ENCODE data around the gene COL6A2. TPM values are rescaled to one million over a fixed set of nuclear protein-coding genes. Genes with fewer than 3 reads are reported as not detected.

The COL6A2 gene
- total and polyA plus RNA-seq, 2 of the 4 experiments (the other 2 are of a cell fraction) = 208 to 1,065 TPM

- no peak overlapping the region for H3K14ac ChIP-seq (replicated peaks; ENCODE audit: low read depth, low read length)
- ChIA-PET CTCF (no interaction called here), POLR2A (ENCODE audit: unreplicated experiment) (no interaction called here)
- BruUV-seq (replicated peaks) = no TSS peak
- intact Hi-C loops (cut with micrococcal nuclease) (no loop called here), in situ Hi-C loops (cut with MboI; ENCODE audit: low sequenced_read_pairs) (no loop called here), dilution Hi-C loops (cut with HindIII; ENCODE audit: low sequenced_read_pairs, unreplicated experiment) (no loop called here)
- no peak overlapping the region for H3K4ac ChIP-seq (ENCODE audit: low read depth, low read length)
- no peak overlapping the region for H4K91ac ChIP-seq (ENCODE audit: insufficient read depth, low read depth, low read length)
- H3K27ac ChIP-seq (ENCODE audit: insufficient read depth, low read length) = no peak overlapping the region
- H3K27me3 ChIP-seq (ENCODE audit: control insufficient read depth, insufficient read depth, low read length) = no peaks in the 10 kb centered on the region
- H4K5ac ChIP-seq (ENCODE audit: low read depth, low read length) = no peak overlapping the region
- H3K9me1 ChIP-seq (ENCODE audit: insufficient read depth, low read length) = no peaks in the 10 kb centered on the region
- no peak overlapping the region for H3K9ac ChIP-seq (ENCODE audit: low read depth, low read length)
- H4K20me1 ChIP-seq (ENCODE audit: insufficient read depth, low read length) = no peaks in the 10 kb centered on the region
- H3K23ac ChIP-seq (ENCODE audit: low read depth, low read length) = no peak overlapping the region
- TF ChIP-seq NFE2L2 (IDR thresholded peaks at IDR 0.05; ENCODE audit: low read depth, low read length) (no peak), SMC3 (IDR thresholded peaks at IDR 0.05; ENCODE audit: low read depth, low read length) (no peak), RCOR1 (IDR thresholded peaks at IDR 0.05; ENCODE audit: insufficient replicate concordance, low read length) (no peak), CTCF (conservative IDR thresholded peaks at IDR 0.05; ENCODE audit: low read depth, low read length) (no peak), USF2 (IDR thresholded peaks at IDR 0.05; ENCODE audit: low read depth, low read length) (no peak)
- 73% methylated on average over 3 of the region's 14 CpGs; no CpG with 5 or more reads in 1 of the 2 experiments for WGBS, 2 experiments (ENCODE audit: extremely low coverage in 2 of 2, insufficient read length in 1 of 2)
- ATAC-seq (ENCODE audit: low read depth) (no peak), DNase-seq (no peak)
- H3K56ac ChIP-seq (ENCODE audit: extremely low read depth, insufficient read depth, low read length) = no peak overlapping the region
- H2AK5ac ChIP-seq (ENCODE audit: low read depth, low read length) = no peak overlapping the region
- H3K18ac ChIP-seq (ENCODE audit: low read depth, low read length) = no peak overlapping the region
- no peaks in the 10 kb centered on the region for H3K79me1 ChIP-seq (ENCODE audit: low read depth in 1 of 2, low read length in 2 of 2)
- no peaks in the 10 kb centered on the region for H3K4me1 ChIP-seq (ENCODE audit: control insufficient read depth, insufficient read depth, low read length)
- H2BK5ac ChIP-seq (ENCODE audit: low read depth, low read length, poor library complexity, severe bottlenecking) = no peak overlapping the region
- no peak overlapping the region for H3K4me3 ChIP-seq (ENCODE audit: insufficient read depth, low read depth, low read length)
- no peaks in the 10 kb centered on the region for H3K36me3 ChIP-seq (ENCODE audit: control insufficient read depth, insufficient read depth, low read length)
- no peak overlapping the region for H4K8ac ChIP-seq (ENCODE audit: low read depth in 2 of 2, low read length in 2 of 2)
- H2BK20ac ChIP-seq (ENCODE audit: low read depth, low read length) = no peak overlapping the region
- no peaks in the 10 kb centered on the region for H3K9me3 ChIP-seq (ENCODE audit: control insufficient read depth, insufficient read depth, low read length)
- H2BK120ac ChIP-seq (ENCODE audit: low read depth, low read length) = no peak overlapping the region
- H2AFZ ChIP-seq (replicated peaks; ENCODE audit: low read length, poor library complexity) = no peak overlapping the region
- peak overlapping the region; percentile 8 for H2AK9ac ChIP-seq (replicated peaks; ENCODE audit: low read depth, low read length, poor library complexity)
- no peak overlapping the region for H2BK15ac ChIP-seq (ENCODE audit: low read depth, low read length)
- H3K4me2 ChIP-seq (ENCODE audit: low read depth, low read length) = no peak overlapping the region
These were observed 48.9 kb downstream of the COL6A2 start for GRCh38 chr21:46146856-46147255.
